HEK293T (cell line): ENCODE measurements around the gene SERF2.

ENCODE experiments used
- ARNT ChIP-seq: fragments of 450-650 bp; IDR thresholded peaks from 2 replicates; pipeline ENCODE4 v1.6.1; 2017; ENCODE audit warnings: mild to moderate bottlenecking
- BHLHE40 ChIP-seq: fragments of 450-650 bp; IDR thresholded peaks from 2 replicates; pipeline ENCODE4 v1.6.1; 2016; ENCODE audit warnings: mild to moderate bottlenecking, moderate library complexity, borderline replicate concordance
- FOXM1 ChIP-seq: fragments of 450-650 bp; IDR thresholded peaks from 2 replicates; pipeline ENCODE4 v1.6.1; 2017; ENCODE audit warnings: mild to moderate bottlenecking, borderline replicate concordance
- HDGF ChIP-seq: fragments of 450-650 bp; IDR thresholded peaks from 2 replicates; pipeline ENCODE4 v1.6.1; 2017; ENCODE audit warnings: antibody characterized with exemption, borderline replicate concordance
- NFRKB ChIP-seq: fragments of 450-650 bp; IDR thresholded peaks from 2 replicates; pipeline ENCODE4 v1.6.1; 2016; ENCODE audit warnings: mild to moderate bottlenecking, moderate library complexity
- SP1 ChIP-seq: fragments of 450-650 bp; IDR thresholded peaks from 2 replicates; pipeline ENCODE4 v1.6.1; 2017
- SUZ12 ChIP-seq: fragments of 450-650 bp; IDR thresholded peaks from 2 replicates; pipeline ENCODE4 v1.6.1; 2016; ENCODE audit warnings: mild to moderate bottlenecking

DNA sequence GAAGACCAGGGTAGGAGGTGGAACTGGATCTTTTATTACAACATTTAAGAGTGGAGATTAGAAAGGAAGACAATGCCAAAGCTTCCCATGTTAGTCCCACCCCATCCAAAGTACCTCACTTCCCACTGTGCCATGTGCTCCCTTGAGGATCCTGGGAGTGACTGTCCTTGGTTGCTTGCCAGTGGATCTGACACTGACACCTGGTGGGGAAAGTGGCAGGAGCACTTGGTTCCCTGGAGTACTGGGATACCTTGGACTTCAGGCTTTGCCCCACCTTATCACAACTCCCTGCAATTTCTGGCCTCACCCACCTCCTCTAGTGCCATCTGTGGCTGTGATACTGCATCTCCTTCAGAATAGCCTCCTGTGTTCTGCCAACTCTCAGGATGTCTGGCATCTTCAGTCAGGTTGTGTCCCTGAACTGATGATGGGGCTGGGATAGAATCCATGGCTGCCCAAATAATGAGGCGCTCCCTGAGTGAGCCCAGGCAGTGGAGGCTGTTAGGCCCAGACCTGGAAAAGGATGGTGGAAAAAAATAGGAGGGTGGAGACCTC is 16.6 kb upstream of the SERF2 start:
- TF ChIP-seq ARNT (no peak), NFRKB (no peak), HDGF (no peak), SUZ12 (no peak), BHLHE40 (no peak), SP1 (no peak), FOXM1 (no peak)
